NCI-H446 treated with DMSO at 0.1 percent for 48 hours (cell line): ENCODE measurements around the gene GPRIN2.
"Not testable (repeated sequence)": the region's sequence is repeated elsewhere in the genome, so short reads cannot be mapped to it uniquely, and the experiment has no call there.

Source experiments
- DNase-seq: peaks from one replicate; lab custom pipeline; 2025; lab: John Stamatoyannopoulos, UW

GPRIN2 gene

DNA sequence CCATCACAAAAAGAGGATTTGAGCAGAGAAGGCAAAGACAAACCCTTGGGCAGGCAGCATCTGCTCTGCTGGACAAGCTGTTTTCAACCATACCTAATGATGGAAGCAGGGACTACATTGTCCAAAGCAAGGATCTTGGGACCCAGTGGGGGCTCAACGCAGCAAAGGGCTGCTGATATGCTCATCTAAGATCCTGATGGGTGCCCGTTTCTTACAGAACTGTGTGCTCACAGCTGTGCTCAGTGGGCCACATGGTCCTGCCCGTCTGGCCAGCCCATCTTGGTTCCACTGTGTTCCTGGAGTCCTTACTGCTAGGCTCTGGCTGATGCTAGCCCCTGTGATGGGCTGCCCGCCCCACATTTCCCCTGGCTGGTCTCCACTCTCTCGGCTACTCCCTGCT lies 36.1 kb downstream of the GPRIN2 start:
- no peak for DNase-seq

DNA sequence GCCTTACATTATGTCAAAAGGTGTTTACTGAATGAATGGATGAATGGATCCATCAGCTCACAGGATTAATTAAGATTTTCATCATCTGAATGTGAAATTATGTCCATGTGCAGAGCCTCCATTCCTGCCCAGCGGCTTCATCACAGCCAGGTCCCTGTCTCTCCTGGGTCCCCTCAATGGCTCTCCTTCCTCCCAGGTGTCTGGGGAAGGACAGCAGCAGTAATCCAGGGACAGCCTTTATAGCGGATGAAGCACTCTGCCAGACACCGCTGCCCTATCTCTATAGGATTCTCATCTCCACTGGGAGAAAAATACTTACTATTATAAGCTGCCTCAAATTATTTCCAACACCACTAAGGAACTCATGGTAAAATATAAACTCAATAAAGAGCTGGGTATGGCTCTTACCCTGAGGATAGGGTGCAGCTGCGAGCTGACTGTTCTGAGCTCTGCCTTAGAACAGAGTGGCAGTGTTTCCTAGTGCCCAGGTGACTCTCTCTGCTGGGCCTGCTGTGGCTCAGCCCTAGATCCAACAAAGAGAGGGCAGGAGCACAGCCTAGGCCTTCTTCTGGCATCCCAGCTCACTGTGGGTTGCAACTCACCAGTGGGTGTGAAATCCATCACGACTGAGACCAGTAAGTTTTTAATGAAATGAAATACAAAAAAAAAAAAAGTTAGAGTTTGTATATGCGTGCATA lies 38.3 kb downstream of the GPRIN2 start:
- no peak for DNase-seq

- no peak for DNase-seq
These were observed 38.9 kb downstream of the GPRIN2 start for GRCh38 chr10:46517541-46517940.

DNA sequence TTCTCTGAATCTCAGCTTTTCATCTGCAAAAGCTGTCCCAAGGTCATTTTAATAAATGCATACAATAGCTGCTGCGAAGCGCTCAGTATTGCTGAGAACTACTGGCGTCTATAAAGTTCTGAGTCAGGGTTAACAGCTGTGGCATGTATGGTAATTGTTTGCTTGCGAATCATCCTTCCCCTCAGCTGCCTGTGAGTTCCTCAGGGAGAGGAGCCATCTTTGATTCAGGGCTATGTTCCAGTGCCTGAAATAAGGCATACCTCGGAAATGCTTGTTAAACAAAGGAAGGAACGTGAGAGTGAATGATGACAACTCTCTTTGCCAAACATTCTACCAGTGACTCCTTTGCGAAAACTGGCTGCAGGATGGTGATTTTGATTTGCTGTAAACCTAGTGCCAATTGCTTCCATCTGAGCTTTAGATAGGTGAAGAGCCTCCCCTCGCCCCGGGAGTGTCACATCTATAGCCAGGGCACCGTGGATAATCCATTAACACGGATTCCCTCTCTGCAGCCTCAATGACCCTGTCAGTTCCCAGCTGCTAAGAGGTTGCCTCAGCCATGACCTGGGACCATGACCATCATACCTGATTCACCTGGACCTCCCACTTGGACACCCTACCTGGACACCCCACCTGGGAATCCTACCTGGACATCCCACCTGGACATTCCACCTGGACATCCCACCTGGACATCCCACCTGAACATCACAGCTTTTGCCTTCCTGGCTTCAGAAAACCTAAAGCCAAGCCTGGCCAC lies 39.6 kb downstream of the GPRIN2 start:
- DNase-seq, result no peak

- no peak for DNase-seq
These were observed 40.7 kb downstream of the GPRIN2 start for GRCh38 chr10:46515793-46516192.

DNA sequence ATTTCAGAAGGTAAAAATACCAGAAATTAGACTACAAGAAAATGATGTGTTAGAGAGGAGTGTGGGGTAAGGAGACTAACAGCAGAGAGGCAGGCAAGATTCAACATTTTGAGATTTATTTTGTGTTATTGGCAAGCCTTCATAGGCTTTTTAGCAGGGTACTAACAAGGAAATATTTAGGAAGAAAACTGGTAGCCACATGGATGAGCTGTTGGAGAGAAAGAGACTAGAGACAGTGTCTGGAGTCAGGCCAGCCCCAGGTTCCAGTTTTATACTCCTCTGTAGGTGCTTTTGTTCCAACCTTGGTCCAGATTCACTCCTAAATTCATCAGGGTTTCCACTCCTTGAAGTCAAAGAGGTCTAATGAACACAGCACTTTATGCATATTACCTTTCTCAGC lies 41.1 kb downstream of the GPRIN2 start:
- DNase-seq, result no peak

DNA sequence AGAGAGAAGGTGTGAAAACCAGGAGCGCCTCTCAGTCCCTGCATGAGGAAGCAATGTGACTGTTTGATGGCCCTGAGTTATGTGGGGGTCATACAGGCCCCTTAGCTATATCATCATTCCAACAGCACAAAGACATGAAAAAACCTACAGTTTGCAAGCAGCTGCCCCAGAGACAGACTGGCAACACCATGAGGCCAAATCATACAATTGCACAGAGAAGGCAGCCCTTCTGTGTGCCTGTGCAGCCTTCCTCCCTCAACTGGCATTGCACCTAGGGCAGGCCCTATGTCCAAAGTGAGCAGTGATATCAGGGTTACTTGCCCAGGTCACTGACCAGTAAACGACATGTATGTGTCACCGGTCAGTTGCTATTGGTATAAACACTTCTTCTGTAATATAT lies 41.6 kb downstream of the GPRIN2 start:
- DNase-seq, result no peak

DNA sequence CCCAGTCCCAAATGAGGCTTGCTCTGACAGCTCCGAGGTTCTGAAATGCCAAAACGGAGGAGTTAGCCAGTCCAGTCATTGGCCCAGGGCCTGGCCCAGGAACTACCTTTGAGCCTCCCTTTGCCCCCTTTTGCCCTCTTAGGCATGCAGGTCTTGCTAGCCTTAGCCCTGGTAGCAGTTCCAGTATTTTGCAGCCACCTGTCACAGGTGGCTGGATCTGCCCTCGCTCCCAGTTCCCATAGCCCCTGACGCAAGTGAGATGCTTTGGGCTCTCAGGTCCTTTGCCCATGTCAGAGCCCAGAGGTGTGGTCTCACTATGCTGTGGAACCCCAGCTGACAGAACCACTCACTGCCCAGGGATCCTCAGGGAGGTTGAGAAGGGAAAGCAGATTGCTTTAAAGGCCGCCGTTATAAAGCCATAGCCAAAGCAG lies 42.0 kb downstream of the GPRIN2 start:
- DNase-seq, result no peak

- not testable (repeated sequence) for DNase-seq
These were observed 43.1 kb downstream of the GPRIN2 start for GRCh38 chr10:46513333-46513732.

DNA sequence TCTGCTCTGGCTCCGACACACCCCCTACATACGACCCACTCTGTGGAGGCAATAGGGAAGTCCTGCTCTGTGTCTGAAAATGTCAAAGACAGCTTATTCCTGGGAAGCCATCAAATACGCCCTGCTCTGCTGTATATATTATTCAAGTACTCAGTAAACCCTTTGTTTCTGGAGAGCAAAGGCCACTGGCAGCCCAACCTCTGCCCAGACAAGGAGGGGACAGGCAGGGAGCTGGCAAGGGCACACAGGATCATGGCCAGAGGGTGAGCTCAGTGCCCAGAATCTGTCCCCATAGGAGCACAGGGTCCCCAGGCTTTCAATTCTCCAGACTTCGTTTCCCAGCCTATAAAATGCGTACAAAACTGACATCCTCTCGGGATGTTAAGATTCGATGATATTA lies 43.7 kb downstream of the GPRIN2 start:
- DNase-seq, result not testable (repeated sequence)

- not testable (repeated sequence) for DNase-seq
These were observed 44.5 kb downstream of the GPRIN2 start for GRCh38 chr10:46512002-46512401.
